ENCODE data around the gene WASF2.
A peak's percentile ranks its signal among the peaks of the same experiment; 100 is the strongest.
"Not testable (repeated sequence)": the region's sequence is repeated elsewhere in the genome, so short reads cannot be mapped to it uniquely, and the experiment has no call there.

Gene WASF2

DNA sequence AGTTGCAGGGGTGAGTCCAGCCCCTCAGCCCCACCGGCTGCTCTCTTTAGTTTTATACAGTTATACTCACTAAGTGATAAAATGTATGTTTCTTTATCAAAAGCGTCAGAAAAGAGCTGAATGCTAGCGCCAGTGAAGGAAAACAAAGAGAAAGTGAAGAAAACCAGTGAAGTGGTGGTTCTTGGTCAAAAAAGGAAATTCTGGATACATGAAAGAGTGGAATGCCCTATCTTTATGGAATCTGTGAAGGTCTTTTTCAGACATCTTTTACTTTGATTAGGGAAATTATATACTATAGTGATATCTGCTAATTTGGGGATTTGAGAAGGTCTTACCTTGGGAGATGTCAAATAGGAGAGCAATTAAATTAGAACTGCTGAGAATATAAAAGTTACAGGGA is 56.3 kb downstream of the WASF2 start:
- Histone ChIP-seq H4K91ac (ENCODE audit: low read depth, low read length) (no peak overlapping the region), H3K36me3 (ENCODE audit: control insufficient read depth in 1 of 2, insufficient read depth in 2 of 2, low read length in 2 of 2) (no peaks in the 10 kb centered on the region), H3K18ac (ENCODE audit: low read length) (no peak overlapping the region), H3K23ac (ENCODE audit: low read length) (no peak overlapping the region), H3K4me3 (ENCODE audit: low read depth, low read length) (no peak overlapping the region), H3K27me3 (ENCODE audit: insufficient read depth, low read length) (no peaks in the 10 kb centered on the region), H4K8ac (ENCODE audit: low read depth, low read length) (no peak overlapping the region), H2AK5ac (ENCODE audit: low read length) (no peak overlapping the region), H2BK12ac (ENCODE audit: low read length) (no peak overlapping the region), H3K4me1 (ENCODE audit: control insufficient read depth in 1 of 2, insufficient read depth in 2 of 2, low read length in 2 of 2) (peaks cover 8 to 13% of the 10 kb centered on the region in 2 experiments), H2BK5ac (ENCODE audit: low read depth, low read length, poor library complexity) (no peak overlapping the region), H3K9me3 (ENCODE audit: insufficient read depth, low read depth, low read length) (no peaks in the 10 kb centered on the region), H3K4ac (ENCODE audit: low read depth, low read length) (no peak overlapping the region), H4K12ac (ENCODE audit: low read depth, low read length) (no peak overlapping the region), H3K9ac (ENCODE audit: low read length) (no peak overlapping the region), H3K4me2 (ENCODE audit: low read length) (no peak overlapping the region), H3K79me2 (ENCODE audit: control insufficient read depth, insufficient read depth, low read length, poor library complexity) (peaks cover 3% of the 10 kb centered on the region), H3K79me1 (ENCODE audit: low read length) (peaks cover 2% of the 10 kb centered on the region), H3K27ac (ENCODE audit: low read depth, low read length) (no peak overlapping the region), H2AFZ (ENCODE audit: insufficient read depth, low read length, poor library complexity) (no peak overlapping the region), H3K14ac (ENCODE audit: low read length) (no peak overlapping the region), H2BK120ac (ENCODE audit: insufficient read depth, low read length, poor library complexity) (no peak overlapping the region)
- no CpG with 5 or more reads among the region's 3 CpGs for WGBS (ENCODE audit: extremely low coverage, insufficient coverage, insufficient read length)
- DNase-seq: no peak

- not testable (repeated sequence) for H3K14ac ChIP-seq (ENCODE audit: low read length); H3K27ac ChIP-seq (ENCODE audit: low read depth, low read length); H4K12ac ChIP-seq (ENCODE audit: low read depth, low read length); H4K91ac ChIP-seq (ENCODE audit: low read depth, low read length); H4K8ac ChIP-seq (ENCODE audit: low read depth, low read length); H3K9me3 ChIP-seq (ENCODE audit: insufficient read depth, low read depth, low read length); H3K4me2 ChIP-seq (ENCODE audit: low read length); H2BK120ac ChIP-seq (ENCODE audit: insufficient read depth, low read length, poor library complexity); H3K9ac ChIP-seq (ENCODE audit: low read length); H3K4ac ChIP-seq (ENCODE audit: low read depth, low read length); H2BK12ac ChIP-seq (ENCODE audit: low read length); H3K79me2 ChIP-seq (ENCODE audit: control insufficient read depth, insufficient read depth, low read length, poor library complexity); H3K79me1 ChIP-seq (ENCODE audit: low read length); DNase-seq; H3K18ac ChIP-seq (ENCODE audit: low read length); H3K36me3 ChIP-seq (ENCODE audit: control insufficient read depth in 1 of 2, insufficient read depth in 2 of 2, low read length in 2 of 2); H2AFZ ChIP-seq (ENCODE audit: insufficient read depth, low read length, poor library complexity); H3K23ac ChIP-seq (ENCODE audit: low read length); H3K4me3 ChIP-seq (ENCODE audit: low read depth, low read length); H2AK5ac ChIP-seq (ENCODE audit: low read length); H3K27me3 ChIP-seq (ENCODE audit: insufficient read depth, low read length); H2BK5ac ChIP-seq (ENCODE audit: low read depth, low read length, poor library complexity)
- WGBS (ENCODE audit: extremely low coverage, insufficient coverage, insufficient read length): no CpG with 5 or more reads among the region's 1 CpG
- peaks cover 8 to 21% of the 10 kb centered on the region in 2 experiments for H3K4me1 ChIP-seq (ENCODE audit: control insufficient read depth in 1 of 2, insufficient read depth in 2 of 2, low read length in 2 of 2)
Observed at GRCh38 chr1:27432725-27433124, 57.2 kb downstream of the WASF2 start.

- Histone ChIP-seq H3K9ac (ENCODE audit: low read length) (no peak overlapping the region), H3K4ac (ENCODE audit: low read depth, low read length) (no peak overlapping the region), H4K12ac (ENCODE audit: low read depth, low read length) (no peak overlapping the region), H3K79me2 (ENCODE audit: control insufficient read depth, insufficient read depth, low read length, poor library complexity) (peaks cover 3% of the 10 kb centered on the region), H4K8ac (ENCODE audit: low read depth, low read length) (no peak overlapping the region), H3K14ac (ENCODE audit: low read length) (no peak overlapping the region), H3K4me3 (ENCODE audit: low read depth, low read length) (no peak overlapping the region), H3K27ac (ENCODE audit: low read depth, low read length) (no peak overlapping the region), H3K23ac (ENCODE audit: low read length) (no peak overlapping the region), H2BK12ac (ENCODE audit: low read length) (no peak overlapping the region), H3K18ac (ENCODE audit: low read length) (no peak overlapping the region), H3K4me1 (ENCODE audit: control insufficient read depth in 1 of 2, insufficient read depth in 2 of 2, low read length in 2 of 2) (peaks cover 8 to 21% of the 10 kb centered on the region in 2 experiments), H3K4me2 (ENCODE audit: low read length) (no peak overlapping the region), H2BK120ac (ENCODE audit: insufficient read depth, low read length, poor library complexity) (no peak overlapping the region), H3K9me3 (ENCODE audit: insufficient read depth, low read depth, low read length) (no peaks in the 10 kb centered on the region), H3K79me1 (ENCODE audit: low read length) (peaks cover 2% of the 10 kb centered on the region), H2AFZ (ENCODE audit: insufficient read depth, low read length, poor library complexity) (no peak overlapping the region), H3K27me3 (ENCODE audit: insufficient read depth, low read length) (no peaks in the 10 kb centered on the region), H2AK5ac (ENCODE audit: low read length) (no peak overlapping the region), H4K91ac (ENCODE audit: low read depth, low read length) (no peak overlapping the region), H2BK5ac (ENCODE audit: low read depth, low read length, poor library complexity) (no peak overlapping the region), H3K36me3 (ENCODE audit: control insufficient read depth in 1 of 2, insufficient read depth in 2 of 2, low read length in 2 of 2) (peaks cover 0 to 5% of the 10 kb centered on the region in 2 experiments)
- WGBS (ENCODE audit: extremely low coverage, insufficient coverage, insufficient read length): no CpG with 5 or more reads among the region's 2 CpGs
- no peak for DNase-seq
Observed at GRCh38 chr1:27431601-27431940, 58.4 kb downstream of the WASF2 start.

DNA sequence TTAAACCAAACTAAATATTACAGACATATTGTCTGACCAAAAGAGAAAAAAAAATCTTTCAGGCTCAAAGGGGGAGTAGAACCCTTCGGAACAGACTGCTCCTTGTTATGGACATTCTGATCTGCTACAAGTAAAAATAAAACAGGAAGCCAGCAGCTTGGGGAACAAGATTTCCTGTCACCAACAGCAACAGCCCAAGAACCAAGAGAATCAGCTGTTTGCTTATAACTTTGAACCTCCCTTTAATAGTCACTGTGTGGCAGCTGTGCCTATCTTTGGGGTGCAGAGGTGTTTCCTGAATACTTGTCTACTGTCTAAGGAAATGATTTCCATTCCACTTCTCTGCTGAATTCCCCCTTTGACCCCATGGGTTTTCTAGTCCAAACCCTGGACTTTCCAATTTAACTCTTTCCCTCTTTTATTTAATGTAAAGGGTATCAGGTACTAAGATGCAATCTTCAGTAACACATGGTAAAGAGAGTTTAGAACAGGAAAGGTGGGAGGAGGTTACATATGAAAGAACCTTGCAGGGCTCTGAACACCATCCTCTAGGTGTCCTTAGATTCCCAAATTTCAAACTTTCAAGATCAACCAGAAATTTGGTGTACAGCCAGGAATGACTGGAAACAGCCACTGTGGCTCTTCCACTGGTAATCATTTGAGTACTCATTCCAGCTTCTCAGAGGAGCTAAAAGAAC is 58.9 kb downstream of the WASF2 start:
- H4K8ac ChIP-seq (ENCODE audit: low read depth, low read length): no peak overlapping the region
- DNase-seq: no peak
- H2AK5ac ChIP-seq (ENCODE audit: low read length): no peak overlapping the region
- no peak overlapping the region for H2BK120ac ChIP-seq (ENCODE audit: insufficient read depth, low read length, poor library complexity)
- no peak overlapping the region for H2BK12ac ChIP-seq (ENCODE audit: low read length)
- no peak overlapping the region for H2BK5ac ChIP-seq (ENCODE audit: low read depth, low read length, poor library complexity)
- H3K4me1 ChIP-seq (ENCODE audit: control insufficient read depth in 1 of 2, insufficient read depth in 2 of 2, low read length in 2 of 2): peaks cover 8 to 19% of the 10 kb centered on the region in 2 experiments
- H3K36me3 ChIP-seq (ENCODE audit: control insufficient read depth in 1 of 2, insufficient read depth in 2 of 2, low read length in 2 of 2): peaks cover 0 to 5% of the 10 kb centered on the region in 2 experiments
- H3K4me2 ChIP-seq (ENCODE audit: low read length): no peak overlapping the region
- H3K27ac ChIP-seq (ENCODE audit: low read depth, low read length): peak overlapping the region; percentile 51
- H3K4ac ChIP-seq (ENCODE audit: low read depth, low read length): no peak overlapping the region
- H3K14ac ChIP-seq (ENCODE audit: low read length): no peak overlapping the region
- H3K79me1 ChIP-seq (ENCODE audit: low read length): peaks cover 2% of the 10 kb centered on the region
- no peak overlapping the region for H4K91ac ChIP-seq (ENCODE audit: low read depth, low read length)
- H3K79me2 ChIP-seq (ENCODE audit: control insufficient read depth, insufficient read depth, low read length, poor library complexity): peaks cover 3% of the 10 kb centered on the region
- no peaks in the 10 kb centered on the region for H3K27me3 ChIP-seq (ENCODE audit: insufficient read depth, low read length)
- no peak overlapping the region for H3K23ac ChIP-seq (ENCODE audit: low read length)
- no peak overlapping the region for H3K9ac ChIP-seq (ENCODE audit: low read length)
- H3K18ac ChIP-seq (ENCODE audit: low read length): no peak overlapping the region
- H3K4me3 ChIP-seq (ENCODE audit: low read depth, low read length): no peak overlapping the region
- WGBS (ENCODE audit: extremely low coverage, insufficient coverage, insufficient read length): no CpG with 5 or more reads among the region's 1 CpG
- H2AFZ ChIP-seq (ENCODE audit: insufficient read depth, low read length, poor library complexity): no peak overlapping the region
- no peak overlapping the region for H4K12ac ChIP-seq (ENCODE audit: low read depth, low read length)
- H3K9me3 ChIP-seq (ENCODE audit: insufficient read depth, low read depth, low read length): no peaks in the 10 kb centered on the region

Data from trophoblast cell (in vitro differentiated cells and primary cell).